Measurements from ENCODE around the gene ZNF761.
"Not testable (repeated sequence)": the region's sequence is repeated elsewhere in the genome, so short reads cannot be mapped to it uniquely, and the experiment has no call there.

The ZNF761 gene

DNA sequence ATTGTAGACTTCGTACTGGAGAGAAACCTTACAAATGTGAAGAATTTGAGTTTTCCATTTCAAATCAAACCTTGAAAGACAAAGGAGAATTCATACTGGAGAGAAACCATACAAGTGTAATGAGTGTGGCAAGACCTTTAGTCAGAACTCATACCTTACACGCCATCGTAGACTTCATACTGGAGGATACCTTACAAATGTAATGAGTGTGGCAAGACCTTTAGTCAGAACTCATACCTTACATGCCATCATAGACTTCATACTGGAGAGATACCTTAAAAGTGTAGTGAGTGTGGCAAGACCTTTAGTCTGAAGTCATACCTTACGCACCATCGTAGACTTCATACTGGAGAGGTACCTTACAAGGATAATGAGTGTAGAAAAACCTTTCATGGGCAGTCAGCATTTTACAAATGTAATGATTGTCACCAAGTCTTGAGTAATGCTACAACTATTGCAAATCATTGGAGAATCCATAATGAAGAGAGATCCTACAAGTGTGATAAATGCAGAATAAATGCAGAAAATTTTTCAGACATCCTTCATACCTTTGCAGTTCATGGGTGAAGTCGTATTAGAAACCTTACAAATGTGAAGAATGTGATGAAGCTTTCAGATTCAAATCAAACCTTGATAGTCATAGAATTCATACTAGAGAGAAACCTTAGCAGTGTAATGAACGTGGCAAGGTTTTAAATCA, 22.1 kb upstream of the ZNF761 start:
- H3K9me3 ChIP-seq (ENCODE audit: insufficient read depth, low read depth, low read length) = peaks cover 55% of the 10 kb centered on the region
- H3K9ac ChIP-seq (ENCODE audit: low read depth, low read length) = no peak overlapping the region
- no peak overlapping the region; the same call in 1 of the 2 replicates for H3K4me3 ChIP-seq (ENCODE audit: low read length)
- H3K36me3 ChIP-seq (ENCODE audit: insufficient read depth, low read depth, low read length) = peaks cover 60% of the 10 kb centered on the region
- no peaks in the 10 kb centered on the region for H3K4me1 ChIP-seq (ENCODE audit: insufficient read depth, low read length)
- no peak overlapping the region for H3K27ac ChIP-seq (ENCODE audit: low read length)
- H3K27me3 ChIP-seq (ENCODE audit: insufficient read depth, low read length) = no peaks in the 10 kb centered on the region

DNA sequence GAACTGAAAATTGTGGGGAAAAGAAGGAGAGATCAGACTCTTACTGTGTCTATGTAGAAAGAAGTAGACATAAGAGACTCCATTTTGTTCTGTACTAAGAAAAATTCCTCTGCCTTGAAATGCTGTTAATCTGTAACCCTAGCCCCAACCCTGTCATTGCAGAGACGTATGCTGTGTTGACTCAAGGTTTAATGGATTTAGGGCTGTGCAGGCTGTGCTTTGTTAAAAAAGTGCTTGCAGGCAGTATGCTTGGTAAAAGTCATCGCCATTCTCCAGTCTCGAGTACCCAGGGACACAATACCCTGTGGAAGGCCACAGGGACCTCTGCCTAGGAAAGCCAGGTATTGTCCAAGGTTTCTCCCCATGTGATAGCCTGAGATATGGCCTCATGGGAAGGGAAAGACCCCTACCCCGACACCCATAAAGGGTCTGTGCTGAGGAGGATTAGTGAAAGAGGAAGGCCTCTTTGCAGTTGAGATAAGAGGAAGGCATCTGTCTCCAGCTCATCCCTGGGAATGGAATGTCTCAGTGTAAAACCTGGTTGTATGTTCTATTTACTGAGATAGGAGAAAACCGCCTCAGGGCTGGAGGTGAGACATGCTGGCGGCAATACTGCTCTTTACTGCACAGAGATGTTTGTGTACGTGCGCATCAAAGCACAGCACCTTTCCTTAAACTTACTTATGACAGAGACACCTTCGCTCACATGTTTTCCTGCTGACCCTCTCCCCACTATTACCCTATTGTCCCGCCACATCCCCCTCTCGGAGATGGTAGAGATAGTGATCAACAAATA, 11.1 kb upstream of the ZNF761 start:
- H3K27ac ChIP-seq (ENCODE audit: low read length); H3K9me3 ChIP-seq (ENCODE audit: insufficient read depth, low read depth, low read length); H3K9ac ChIP-seq (ENCODE audit: low read depth, low read length): not testable (repeated sequence)

DNA sequence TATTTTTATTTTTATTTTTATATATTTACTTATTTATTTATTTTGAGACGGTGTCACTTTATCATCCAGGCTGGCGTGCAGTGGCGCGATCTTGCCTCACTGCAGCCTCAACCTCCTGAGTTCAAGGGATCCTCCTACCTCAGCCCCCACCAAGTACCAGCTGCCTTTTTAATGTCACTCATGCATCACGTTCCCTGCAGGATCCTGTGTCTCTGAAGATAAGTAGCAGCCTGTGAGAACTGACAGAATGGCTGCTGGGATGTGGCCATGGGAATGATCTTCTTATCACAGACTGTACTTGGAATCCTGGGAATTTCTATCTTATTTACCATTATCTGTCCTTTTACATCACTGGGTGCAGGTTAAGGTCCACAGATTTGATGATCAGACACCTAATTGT, 9.2 kb upstream of the ZNF761 start:
- Histone ChIP-seq H3K27me3 (ENCODE audit: insufficient read depth, low read length) (no peaks in the 10 kb centered on the region), H3K36me3 (ENCODE audit: insufficient read depth, low read depth, low read length) (no peaks in the 10 kb centered on the region), H3K27ac (ENCODE audit: low read length) (no peak overlapping the region), H3K4me1 (ENCODE audit: insufficient read depth, low read length) (peaks cover 7% of the 10 kb centered on the region; the same call in 1 of the 2 replicates), H3K9me3 (ENCODE audit: insufficient read depth, low read depth, low read length) (no peaks in the 10 kb centered on the region), H3K9ac (ENCODE audit: low read depth, low read length) (no peak overlapping the region), H3K4me3 (ENCODE audit: low read length) (no peak overlapping the region)

More for the DNA sequence above, 11.1 kb upstream of the ZNF761 start:
- H3K36me3 ChIP-seq (ENCODE audit: insufficient read depth, low read depth, low read length); H3K27me3 ChIP-seq (ENCODE audit: insufficient read depth, low read length); H3K4me1 ChIP-seq (ENCODE audit: insufficient read depth, low read length); H3K4me3 ChIP-seq (ENCODE audit: low read length): not testable (repeated sequence)

DNA sequence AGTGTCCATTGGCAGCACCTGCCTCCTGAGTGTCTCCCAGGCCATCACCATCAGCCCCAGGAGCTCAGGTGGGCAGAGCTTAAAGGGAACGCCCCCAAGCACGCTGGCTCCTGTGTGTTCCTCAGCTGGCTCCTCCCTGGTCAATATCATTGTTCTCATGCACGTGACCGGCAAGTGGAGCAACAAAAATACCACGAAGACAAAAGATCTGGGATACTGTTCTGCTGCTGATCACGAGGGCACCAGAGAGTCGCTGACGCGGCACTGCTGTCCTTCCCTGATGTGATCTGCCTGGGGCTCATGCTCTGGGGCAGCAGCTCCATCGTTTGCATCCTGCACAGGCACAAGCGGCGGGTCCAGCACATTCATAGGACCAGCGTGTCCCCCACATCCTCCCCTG, 8.7 kb upstream of the ZNF761 start:
- not testable (repeated sequence) for H3K9ac ChIP-seq (ENCODE audit: low read depth, low read length); H3K36me3 ChIP-seq (ENCODE audit: insufficient read depth, low read depth, low read length); H3K27me3 ChIP-seq (ENCODE audit: insufficient read depth, low read length); H3K4me1 ChIP-seq (ENCODE audit: insufficient read depth, low read length); H3K9me3 ChIP-seq (ENCODE audit: insufficient read depth, low read depth, low read length); H3K27ac ChIP-seq (ENCODE audit: low read length)
- peak overlapping the region; percentile 56; the same call in 1 of the 2 replicates for H3K4me3 ChIP-seq (ENCODE audit: low read length)

DNA sequence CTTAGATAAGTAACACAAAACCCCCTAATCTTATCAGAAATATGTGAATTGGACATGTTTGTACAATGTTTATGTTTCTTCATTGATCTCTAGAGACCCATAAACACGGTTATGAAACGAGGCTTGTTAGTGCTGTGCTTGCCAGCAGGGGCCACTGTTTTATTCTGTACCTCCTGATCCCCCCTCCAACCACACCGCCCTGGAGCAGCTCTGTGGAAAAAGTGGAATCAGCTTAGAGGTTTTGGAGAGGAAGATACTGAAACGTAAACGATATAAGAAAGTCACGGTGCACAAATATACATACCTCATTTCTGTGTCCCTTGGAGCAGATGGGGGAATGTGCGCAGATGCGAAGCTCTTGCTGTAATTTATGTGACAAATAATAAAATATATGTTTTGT, 8.1 kb upstream of the ZNF761 start:
- not testable (repeated sequence) for H3K4me1 ChIP-seq (ENCODE audit: insufficient read depth, low read length); H3K27me3 ChIP-seq (ENCODE audit: insufficient read depth, low read length); H3K9ac ChIP-seq (ENCODE audit: low read depth, low read length); H3K36me3 ChIP-seq (ENCODE audit: insufficient read depth, low read depth, low read length); H3K27ac ChIP-seq (ENCODE audit: low read length); H3K9me3 ChIP-seq (ENCODE audit: insufficient read depth, low read depth, low read length)
- H3K4me3 ChIP-seq (ENCODE audit: low read length) = peak overlapping the region; percentile 56; the same call in 1 of the 2 replicates

DNA sequence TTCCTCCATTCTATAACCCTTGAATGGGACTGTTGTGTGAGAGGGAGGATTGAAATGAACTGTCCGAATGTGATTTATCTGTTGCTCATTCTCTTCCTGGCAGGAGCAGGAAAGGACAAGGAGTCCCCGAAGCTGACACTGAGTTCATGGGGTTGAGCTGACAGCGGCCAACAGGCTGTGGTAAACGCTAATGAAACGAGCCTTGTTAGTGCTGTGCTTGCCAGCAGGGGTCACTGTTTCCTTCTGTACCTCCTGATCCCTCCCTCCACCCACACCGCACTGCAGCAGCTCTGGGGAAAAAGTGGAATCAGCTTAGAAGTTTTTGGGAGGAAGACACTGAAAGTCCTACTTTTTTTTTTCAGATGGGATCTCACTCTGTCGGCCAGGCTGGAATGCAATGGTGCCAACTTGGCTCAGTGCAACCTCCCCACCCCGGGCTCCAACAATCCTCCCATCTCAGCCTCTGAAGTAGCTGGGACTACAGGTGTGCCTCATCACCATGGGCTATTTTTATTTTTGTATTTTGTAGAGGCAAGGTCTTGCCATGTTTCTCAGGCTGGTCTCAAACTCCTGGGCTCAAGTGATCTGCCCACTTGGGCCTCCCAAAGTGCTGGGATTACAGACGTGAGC, 6.7 kb upstream of the ZNF761 start:
- no peaks in the 10 kb centered on the region for H3K36me3 ChIP-seq (ENCODE audit: insufficient read depth, low read depth, low read length)
- H3K4me3 ChIP-seq (ENCODE audit: low read length) = no peak overlapping the region
- H3K27ac ChIP-seq (ENCODE audit: low read length) = no peak overlapping the region
- no peaks in the 10 kb centered on the region for H3K9me3 ChIP-seq (ENCODE audit: insufficient read depth, low read depth, low read length)
- no peaks in the 10 kb centered on the region for H3K27me3 ChIP-seq (ENCODE audit: insufficient read depth, low read length)
- H3K9ac ChIP-seq (ENCODE audit: low read depth, low read length) = no peak overlapping the region
- H3K4me1 ChIP-seq (ENCODE audit: insufficient read depth, low read length) = peaks cover 7% of the 10 kb centered on the region; the same call in 1 of the 2 replicates

DNA sequence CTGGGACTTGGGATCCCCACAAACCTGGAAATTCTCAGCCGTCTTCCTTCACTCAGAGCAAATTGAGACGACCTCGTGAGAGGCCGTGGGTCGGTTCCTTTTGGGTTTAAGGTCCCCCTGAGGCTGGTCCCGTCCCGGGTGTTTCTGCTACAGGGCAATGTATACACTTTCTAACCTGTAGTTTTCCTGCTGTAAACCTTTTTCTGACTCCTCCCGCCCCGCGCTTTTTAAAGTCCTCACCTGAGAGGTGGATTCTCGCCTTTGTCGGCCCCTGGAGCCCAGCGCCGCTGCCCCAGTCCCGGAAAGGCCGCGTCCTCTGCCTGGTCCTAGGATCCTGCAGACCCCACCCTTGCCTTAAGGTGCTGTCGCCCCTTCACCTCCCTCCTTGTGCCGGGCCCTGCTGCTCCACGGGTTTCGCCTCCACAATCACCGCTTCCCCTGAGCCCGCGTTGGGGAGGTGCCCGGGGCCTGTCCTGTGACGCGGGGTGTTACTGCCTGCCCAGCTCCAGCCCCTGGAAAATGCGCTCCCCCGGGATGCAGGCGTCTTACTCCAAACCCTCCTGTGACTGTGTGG, 391 bp downstream of the ZNF761 start:
- H3K4me3 ChIP-seq (ENCODE audit: low read length) = peak overlapping the region; percentile 99
- H3K9me3 ChIP-seq (ENCODE audit: insufficient read depth, low read depth, low read length) = no peaks in the 10 kb centered on the region
- H3K27me3 ChIP-seq (ENCODE audit: insufficient read depth, low read length) = no peaks in the 10 kb centered on the region
- peaks cover 31% of the 10 kb centered on the region for H3K36me3 ChIP-seq (ENCODE audit: insufficient read depth, low read depth, low read length)
- H3K9ac ChIP-seq (ENCODE audit: low read depth, low read length) = peak overlapping the region; percentile 88
- 0 out of 2 replicates have a peak, but pooled peaks cover 3% of the 10 kb centered on the region for H3K4me1 ChIP-seq (ENCODE audit: insufficient read depth, low read length)
- H3K27ac ChIP-seq (ENCODE audit: low read length) = no peak overlapping the region

DNA sequence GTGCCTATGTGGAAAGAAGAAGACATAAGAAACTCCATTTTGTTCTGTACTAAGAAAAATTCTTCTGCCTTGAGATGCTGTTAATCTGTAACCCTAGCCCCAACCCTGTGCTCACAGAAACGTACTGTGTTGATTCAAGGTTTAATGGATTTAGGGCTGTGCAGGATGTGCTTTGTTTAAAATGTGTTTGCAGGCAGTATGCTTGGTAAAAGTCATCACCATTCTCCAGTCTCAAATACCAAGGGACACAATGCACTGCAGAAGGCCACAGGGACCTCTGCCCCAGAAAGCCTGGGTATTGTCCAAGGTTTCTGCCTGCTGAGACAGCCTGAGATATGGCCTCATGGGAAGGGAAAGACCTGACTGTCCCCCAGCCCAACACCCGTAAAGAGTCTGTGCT, 12.0 kb downstream of the ZNF761 start:
- not testable (repeated sequence) for H3K27ac ChIP-seq (ENCODE audit: low read length); H3K4me1 ChIP-seq (ENCODE audit: insufficient read depth, low read length); H3K4me3 ChIP-seq (ENCODE audit: low read length); H3K9ac ChIP-seq (ENCODE audit: low read depth, low read length); H3K27me3 ChIP-seq (ENCODE audit: insufficient read depth, low read length)
- peaks cover 70% of the 10 kb centered on the region for H3K36me3 ChIP-seq (ENCODE audit: insufficient read depth, low read depth, low read length)
- H3K9me3 ChIP-seq (ENCODE audit: insufficient read depth, low read depth, low read length) = peaks cover 19% of the 10 kb centered on the region

DNA sequence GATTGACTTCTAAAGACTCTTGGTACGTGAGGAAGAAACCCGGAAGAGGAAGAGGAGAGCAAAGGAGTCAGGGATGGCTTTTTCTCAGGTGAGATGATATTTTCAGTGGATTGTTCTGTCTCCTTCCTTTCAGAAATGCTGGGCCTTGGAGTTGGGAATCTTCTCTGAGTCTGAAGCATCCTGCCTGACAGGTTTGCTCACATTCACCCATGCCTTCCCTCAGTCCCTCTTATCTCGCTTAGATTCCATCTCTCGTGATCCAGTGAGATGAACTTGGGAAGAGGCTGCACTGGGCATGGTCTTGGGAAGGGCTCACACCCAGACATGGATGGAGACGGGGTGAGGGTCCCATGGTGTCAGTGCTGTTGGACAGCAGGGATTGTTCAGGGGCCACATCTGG, 15.4 kb downstream of the ZNF761 start:
- Histone ChIP-seq H3K9me3 (ENCODE audit: insufficient read depth, low read depth, low read length) (peaks cover 19% of the 10 kb centered on the region), H3K36me3 (ENCODE audit: insufficient read depth, low read depth, low read length) (peaks cover 78% of the 10 kb centered on the region)
- H3K27ac ChIP-seq (ENCODE audit: low read length); H3K4me3 ChIP-seq (ENCODE audit: low read length); H3K27me3 ChIP-seq (ENCODE audit: insufficient read depth, low read length); H3K9ac ChIP-seq (ENCODE audit: low read depth, low read length); H3K4me1 ChIP-seq (ENCODE audit: insufficient read depth, low read length): not testable (repeated sequence)

DNA sequence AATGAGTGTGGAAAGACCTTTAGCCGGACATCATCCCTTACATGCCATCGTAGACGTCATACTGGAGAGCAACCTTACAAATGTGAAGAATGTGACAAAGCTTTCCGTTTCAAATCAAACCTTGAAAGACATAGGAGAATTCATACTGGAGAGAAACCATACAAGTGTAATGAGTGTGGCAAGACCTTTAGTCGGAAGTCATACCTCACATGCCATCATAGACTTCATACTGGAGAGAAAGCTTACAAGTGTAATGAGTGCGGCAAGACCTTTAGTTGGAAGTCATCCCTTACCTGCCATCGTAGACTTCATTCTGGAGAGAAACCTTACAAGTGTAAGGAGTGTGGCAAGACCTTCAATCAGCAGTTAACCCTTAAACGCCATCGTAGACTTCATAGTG, 24.0 kb downstream of the ZNF761 start:
- H3K9me3 ChIP-seq (ENCODE audit: insufficient read depth, low read depth, low read length) = peaks cover 56% of the 10 kb centered on the region
- peaks cover 77% of the 10 kb centered on the region for H3K36me3 ChIP-seq (ENCODE audit: insufficient read depth, low read depth, low read length)
- no peak overlapping the region for H3K4me3 ChIP-seq (ENCODE audit: low read length)
- H3K27ac ChIP-seq (ENCODE audit: low read length) = no peak overlapping the region
- H3K27me3 ChIP-seq (ENCODE audit: insufficient read depth, low read length) = no peaks in the 10 kb centered on the region
- no peaks in the 10 kb centered on the region; the same call in 1 of the 2 replicates for H3K4me1 ChIP-seq (ENCODE audit: insufficient read depth, low read length)
- no peak overlapping the region for H3K9ac ChIP-seq (ENCODE audit: low read depth, low read length)

DNA sequence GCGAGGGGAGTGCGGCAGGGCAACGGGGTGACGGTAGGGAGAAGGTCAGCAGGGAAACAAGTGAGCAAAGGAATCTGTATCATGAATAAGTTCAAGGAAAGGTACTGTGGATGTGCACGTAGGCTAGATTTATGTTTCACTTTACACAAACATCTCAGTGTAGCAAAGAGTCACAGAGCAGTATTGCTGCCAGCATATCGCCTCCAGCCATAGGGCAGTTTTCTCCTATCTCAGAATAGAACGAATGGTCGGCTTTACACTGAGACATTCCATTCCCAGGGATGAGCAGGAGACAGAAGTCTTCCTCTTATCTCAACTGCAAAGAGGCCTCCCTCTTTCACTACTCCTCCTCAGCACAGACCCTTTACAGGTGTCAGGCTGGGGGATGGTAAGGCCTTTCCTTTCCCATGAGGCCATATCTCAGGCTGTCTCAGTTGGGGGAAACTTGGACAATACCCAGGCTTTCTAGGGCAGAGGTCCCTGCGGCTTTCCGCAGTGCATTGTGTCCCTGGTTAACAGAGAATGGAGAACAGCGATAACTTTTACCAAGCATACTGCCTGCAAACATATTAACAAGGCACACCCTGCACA, 28.4 kb downstream of the ZNF761 start:
- H3K27me3 ChIP-seq (ENCODE audit: insufficient read depth, low read length); H3K27ac ChIP-seq (ENCODE audit: low read length); H3K4me3 ChIP-seq (ENCODE audit: low read length); H3K9ac ChIP-seq (ENCODE audit: low read depth, low read length); H3K4me1 ChIP-seq (ENCODE audit: insufficient read depth, low read length): not testable (repeated sequence)
- Histone ChIP-seq H3K36me3 (ENCODE audit: insufficient read depth, low read depth, low read length) (peaks cover 35% of the 10 kb centered on the region), H3K9me3 (ENCODE audit: insufficient read depth, low read depth, low read length) (peaks cover 32% of the 10 kb centered on the region)

Data from iPS-20b (cell line).